SU-DHL-6 (cell line): ENCODE data around the gene FBXL13.
"Not testable (repeated sequence)": the region's sequence is repeated elsewhere in the genome, so short reads cannot be mapped to it uniquely, and the experiment has no call there.

ENCODE experiments used
- H2AFZ ChIP-seq: fragments of 200-600 bp; sonication (generic); 2 replicates; pipeline ENCODE4 v1.6.1; 2014; ENCODE audit warnings: low read depth, mild to moderate bottlenecking, moderate library complexity, mixed read lengths, antibody characterized with exemption, low read length; ENCODE audit not compliant: severe bottlenecking
- H3F3A ChIP-seq: fragments of 200-600 bp; shearing (Covaris generic); 2 replicates; pipeline ENCODE4 v1.6.0; 2016; ENCODE audit warnings: antibody characterized with exemption, mild to moderate bottlenecking; ENCODE audit not compliant: insufficient read depth
- H3K27ac ChIP-seq: fragments of 200-600 bp; sonication (generic); 2 replicates; pipeline ENCODE4 v1.5.1; 2016; ENCODE audit warnings: low read depth, mild to moderate bottlenecking, low read length, moderate library complexity, mixed read lengths
- H3K27me3 ChIP-seq: fragments of 200-600 bp; sonication (generic), shearing (Covaris generic); 2 replicates; pipeline ENCODE4 v1.6.0; 2014; ENCODE audit warnings: mild to moderate bottlenecking, low read length
- H3K36me3 ChIP-seq: fragments of 200-600 bp; sonication (generic); 2 replicates; pipeline ENCODE4 v1.6.1; 2014; ENCODE audit warnings: mild to moderate bottlenecking, low read length, mixed read lengths
- H3K4me2 ChIP-seq: fragments of 300-600, 200-600 bp; shearing (Covaris generic), sonication (generic); 2 replicates; pipeline ENCODE4 v1.6.0; 2014; ENCODE audit warnings: low read length, low read depth, mild to moderate bottlenecking; ENCODE audit not compliant: poor library complexity, severe bottlenecking
- H3K4me3 ChIP-seq: fragments of 200-600 bp; sonication (generic); 2 replicates; pipeline ENCODE4 v1.5.1; 2014; ENCODE audit warnings: antibody characterized with exemption, low read length, mild to moderate bottlenecking, mixed read lengths; ENCODE audit not compliant: insufficient read depth, poor library complexity, severe bottlenecking
- H3K79me2 ChIP-seq: fragments of 200-600 bp; sonication (generic); 2 replicates; pipeline ENCODE4 v1.6.1; 2014; ENCODE audit warnings: mild to moderate bottlenecking, low read length, moderate library complexity; ENCODE audit not compliant: insufficient read depth
- H3K9ac ChIP-seq: fragments of 200-600 bp; sonication (generic); 2 replicates; pipeline ENCODE4 v1.7.0; 2014; ENCODE audit warnings: mild to moderate bottlenecking, low read length
- H3K9me2 ChIP-seq: fragments of 200-600 bp; sonication (generic); replicated peaks from 2 replicates; pipeline ENCODE4 v1.6.1; 2014; ENCODE audit warnings: low read length; ENCODE audit not compliant: insufficient read depth
- H3K9me3 ChIP-seq: fragments of 200-600 bp; sonication (generic); 2 replicates; pipeline ENCODE4 v1.6.1; 2014; ENCODE audit warnings: low read length, mixed read lengths; ENCODE audit not compliant: insufficient read depth
- H4K20me1 ChIP-seq: fragments of 200-600 bp; sonication (generic); 2 replicates; pipeline ENCODE4 v1.6.1; 2014; ENCODE audit warnings: low read depth, mild to moderate bottlenecking, antibody characterized with exemption, low read length, moderate library complexity, mixed read lengths

The FBXL13 gene

GRCh38 chr7:102791831-102792230 lies 282.8 kb downstream of the FBXL13 start:
- H2AFZ ChIP-seq, H3K27ac ChIP-seq, H3F3A ChIP-seq, H3K36me3 ChIP-seq, H3K4me2 ChIP-seq, H3K9me3 ChIP-seq, H3K9me2 ChIP-seq, H4K20me1 ChIP-seq, H3K4me3 ChIP-seq, H3K9ac ChIP-seq, H3K79me2 ChIP-seq, H3K27me3 ChIP-seq: not testable (repeated sequence)

GRCh38 chr7:102791367-102791766 lies 283.2 kb downstream of the FBXL13 start:
- H3K4me3 ChIP-seq, H3K9me2 ChIP-seq, H3K27ac ChIP-seq, H3K79me2 ChIP-seq, H3K27me3 ChIP-seq, H3K9me3 ChIP-seq, H2AFZ ChIP-seq, H4K20me1 ChIP-seq, H3K36me3 ChIP-seq, H3K4me2 ChIP-seq, H3K9ac ChIP-seq, H3F3A ChIP-seq: not testable (repeated sequence)

- H3K79me2 ChIP-seq, H3K4me3 ChIP-seq, H3K9ac ChIP-seq, H3K27me3 ChIP-seq, H4K20me1 ChIP-seq, H3K9me3 ChIP-seq, H3K9me2 ChIP-seq, H3K4me2 ChIP-seq, H3K27ac ChIP-seq, H2AFZ ChIP-seq, H3F3A ChIP-seq, H3K36me3 ChIP-seq: not testable (repeated sequence)
These were observed 284.1 kb downstream of the FBXL13 start for GRCh38 chr7:102790364-102791100.

- H3K4me2 ChIP-seq, H3K9me2 ChIP-seq, H3K27ac ChIP-seq, H3K79me2 ChIP-seq, H3K27me3 ChIP-seq, H3K4me3 ChIP-seq, H3K9ac ChIP-seq, H3K36me3 ChIP-seq, H3F3A ChIP-seq, H2AFZ ChIP-seq, H3K9me3 ChIP-seq, H4K20me1 ChIP-seq: not testable (repeated sequence)
These were observed 285.8 kb downstream of the FBXL13 start for GRCh38 chr7:102788770-102789169.

GRCh38 chr7:102780926-102781325 lies 293.7 kb downstream of the FBXL13 start:
- not testable (repeated sequence) for H3K27me3 ChIP-seq, H3K4me3 ChIP-seq, H3K9ac ChIP-seq, H3K79me2 ChIP-seq, H3K9me2 ChIP-seq, H3K4me2 ChIP-seq, H3K27ac ChIP-seq, H3K9me3 ChIP-seq, H4K20me1 ChIP-seq, H3K36me3 ChIP-seq, H2AFZ ChIP-seq, H3F3A ChIP-seq

GRCh38 chr7:102778663-102779062 lies 295.9 kb downstream of the FBXL13 start:
- H3K27ac ChIP-seq, H3K9me3 ChIP-seq, H3K4me2 ChIP-seq, H3F3A ChIP-seq, H3K9ac ChIP-seq, H3K79me2 ChIP-seq, H4K20me1 ChIP-seq, H3K9me2 ChIP-seq, H3K36me3 ChIP-seq, H2AFZ ChIP-seq, H3K4me3 ChIP-seq, H3K27me3 ChIP-seq: not testable (repeated sequence)

- not testable (repeated sequence) for H3K4me2 ChIP-seq, H3K27me3 ChIP-seq, H4K20me1 ChIP-seq, H3K9ac ChIP-seq, H3K4me3 ChIP-seq, H3K79me2 ChIP-seq, H3K9me3 ChIP-seq, H3K36me3 ChIP-seq, H3K27ac ChIP-seq, H2AFZ ChIP-seq, H3K9me2 ChIP-seq, H3F3A ChIP-seq
These were observed 298.4 kb downstream of the FBXL13 start for GRCh38 chr7:102776217-102776616.

GRCh38 chr7:102770467-102770866 lies 304.1 kb downstream of the FBXL13 start:
- H3K4me3 ChIP-seq, H3K27ac ChIP-seq, H3K27me3 ChIP-seq, H3K36me3 ChIP-seq, H3F3A ChIP-seq, H3K9me2 ChIP-seq, H3K4me2 ChIP-seq, H3K79me2 ChIP-seq, H3K9ac ChIP-seq, H2AFZ ChIP-seq, H3K9me3 ChIP-seq, H4K20me1 ChIP-seq: not testable (repeated sequence)
